Thymus (tissue), 11 donors: Measurements from ENCODE around the gene TPO. TPM values are rescaled to one million over a fixed set of nuclear protein-coding genes. Genes with fewer than 3 reads are reported as not detected.
"Not testable (repeated sequence)": the region's sequence is repeated elsewhere in the genome, so short reads cannot be mapped to it uniquely, and the experiment has no call there.

Experiments used
- DNase-seq, 9 donors: peaks; one replicate each; pipeline ENCODE4 v3.0.0-alpha.2; 2013; ENCODE audit warnings: low spot score in 9 of 9, low read depth in 6 of 9, missing footprints in 1 of 9
- H3K27ac ChIP-seq, 2 donors: one replicate each; pipeline ENCODE4 v1.5.1; 2013; ENCODE audit warnings: control low read depth in 1 of 2, low read depth in 1 of 2, low read length in 1 of 2, mild to moderate bottlenecking in 1 of 2, moderate library complexity in 1 of 2
- H3K27me3 ChIP-seq, 2 donors: one replicate each; pipeline ENCODE4 v1.5.1; 2013; ENCODE audit warnings: low read length in 1 of 2; ENCODE audit not compliant: control insufficient read depth in 2 of 2, insufficient read depth in 1 of 2
- H3K36me3 ChIP-seq, 2 donors: one replicate each; pipeline ENCODE4 v1.5.1; 2013; ENCODE audit warnings: low read length in 1 of 2, mild to moderate bottlenecking in 1 of 2, moderate library complexity in 1 of 2; ENCODE audit not compliant: control insufficient read depth in 2 of 2, insufficient read depth in 2 of 2
- H3K4me1 ChIP-seq, 2 donors: one replicate each; pipeline ENCODE4 v1.5.1; 2013; ENCODE audit warnings: low read length in 2 of 2; ENCODE audit not compliant: control insufficient read depth in 2 of 2, insufficient read depth in 2 of 2
- H3K4me3 ChIP-seq, 2 donors: one replicate each; pipeline ENCODE4 v1.5.1; 2013; ENCODE audit warnings: low read length in 2 of 2, control low read depth in 1 of 2, mild to moderate bottlenecking in 1 of 2
- H3K9me3 ChIP-seq, 2 donors: one replicate each; pipeline ENCODE4 v1.5.1; 2013; ENCODE audit warnings: low read length in 1 of 2, mild to moderate bottlenecking in 1 of 2; ENCODE audit not compliant: control insufficient read depth in 2 of 2, insufficient read depth in 1 of 2
- WGBS: extraction: QIAGEN DNeasy Blood & Tissue Kit; methylation state at CpG from one replicate; pipeline ENCODE4 v1.1.7; 2013; 5-methylcytosine and 5-hydroxymethylcytosine counted together
- polyA plus RNA-seq: library from polyadenylated mRNA; stranded (reverse); fragments of 200-250 nt; gene quantifications from one replicate; pipeline ENCODE4 v1.2.3, GENCODE V29; 2013
- total RNA-seq: library from RNA; stranded (reverse); fragments of 120-200 nt; gene quantifications from one replicate; pipeline ENCODE4 v1.2.4, GENCODE V29; 2013
- donor health status: healthy.

Gene TPO
- total and polyA plus RNA-seq, 2 donors = 0.05 to 2.0 TPM

DNA sequence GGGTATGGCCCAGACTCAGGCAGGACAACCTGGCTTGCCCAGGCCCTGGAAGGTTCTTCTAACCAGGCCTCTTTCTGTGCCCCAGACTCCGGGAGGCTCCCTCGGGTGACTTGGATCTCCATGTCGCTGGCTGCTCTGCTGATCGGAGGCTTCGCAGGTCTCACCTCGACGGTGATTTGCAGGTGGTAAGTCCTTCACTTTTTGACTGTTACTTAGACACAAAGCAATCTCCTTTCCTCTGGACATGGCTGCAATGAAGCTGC, 103.5 kb downstream of the TPO start:
- Histone ChIP-seq H3K9me3 (peaks cover 0 to 2% of the 10 kb centered on the region in 2 donors), H3K4me3 (no peak overlapping the region), H3K27ac (peak overlapping the region in 1 of 2 donors; percentile 96), H3K27me3 (no peaks in the 10 kb centered on the region), H3K36me3 (no peaks in the 10 kb centered on the region), H3K4me1 (peaks cover 40 to 75% of the 10 kb centered on the region in 2 donors)
- 98% methylated on average over 7 of the region's 7 CpGs for WGBS
- no peak for DNase-seq

DNA sequence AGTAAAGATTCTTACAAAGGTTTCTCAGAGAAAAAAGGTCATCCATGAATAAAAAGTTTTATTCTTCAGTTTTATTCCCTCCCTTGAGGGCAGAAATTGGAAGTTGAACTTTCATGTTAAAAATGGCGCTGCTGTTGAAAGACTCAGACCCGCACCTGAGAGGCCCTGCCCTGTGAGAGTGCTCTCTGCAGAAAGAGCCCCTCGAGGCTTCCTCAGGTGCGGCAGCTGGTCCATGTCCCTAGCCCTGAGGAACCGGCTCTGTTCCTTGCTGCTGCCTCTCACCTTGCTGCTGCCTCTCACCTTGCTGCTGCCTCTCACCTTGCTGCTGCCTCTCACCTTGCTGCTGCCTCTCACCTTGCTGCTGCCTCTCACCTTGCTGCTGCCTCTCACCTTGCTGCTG, 104.0 kb downstream of the TPO start:
- Histone ChIP-seq H3K4me3 (peak overlapping the region in 1 of 2 donors; percentile 24), H3K4me1 (peaks cover 40 to 80% of the 10 kb centered on the region in 2 donors), H3K27ac (peak overlapping the region in 1 of 2 donors; percentile 96)
- H3K36me3 ChIP-seq, H3K27me3 ChIP-seq, H3K9me3 ChIP-seq, DNase-seq: not testable (repeated sequence)
- 83% methylated on average over 5 of the region's 5 CpGs for WGBS

DNA sequence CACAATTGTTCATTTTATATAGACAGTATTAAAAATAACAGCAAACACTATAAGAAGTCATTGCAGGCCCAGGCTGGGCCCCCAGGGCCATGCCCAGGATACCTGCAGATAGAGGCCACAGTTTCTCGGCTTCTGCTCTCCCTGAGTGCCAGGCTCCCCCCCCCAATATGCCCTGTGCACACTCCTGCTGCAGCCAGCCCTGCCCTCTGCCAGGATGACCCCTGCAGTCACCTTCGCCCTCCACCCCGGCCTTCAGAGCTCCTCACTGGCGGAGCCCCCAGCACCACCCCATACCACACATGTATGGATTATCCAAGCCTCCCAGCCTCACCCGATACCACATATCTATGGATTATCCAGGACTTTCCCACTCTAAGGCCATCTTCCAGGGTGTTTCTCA, 104.5 kb downstream of the TPO start:
- peak overlapping the region; percentile 81 to 96 for H3K27ac ChIP-seq
- no peak for DNase-seq
- WGBS = 95% methylated on average over 5 of the region's 5 CpGs

DNA sequence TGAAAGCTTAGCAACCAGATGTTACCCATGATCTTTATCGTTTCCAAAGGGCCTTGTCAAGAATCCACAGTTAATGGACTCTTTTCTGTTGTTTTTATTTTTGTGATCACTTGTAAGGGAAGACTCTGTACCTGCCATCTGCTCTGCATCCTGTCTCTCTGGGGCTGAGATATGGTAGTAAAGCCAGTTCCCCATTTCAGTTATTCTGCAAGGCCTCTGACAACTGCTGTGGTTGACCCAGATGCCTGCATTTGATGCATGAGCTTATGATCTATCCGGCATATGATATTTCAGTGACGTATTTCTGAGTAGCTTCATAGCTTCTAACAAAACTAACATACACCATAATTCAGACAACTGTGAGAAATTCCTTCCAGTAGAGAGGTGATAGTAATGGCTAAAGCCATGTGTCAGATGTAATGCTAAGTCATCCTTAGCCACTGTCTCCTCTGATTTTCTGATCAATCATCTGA, 105.1 kb downstream of the TPO start:
- H3K9me3 ChIP-seq = peaks cover 0 to 12% of the 10 kb centered on the region in 2 donors
- 6% methylated on average over 3 of the region's 3 CpGs for WGBS
- H3K4me3 ChIP-seq = no peak overlapping the region
- H3K27ac ChIP-seq = peak overlapping the region; percentile 87 to 96
- peaks cover 40 to 87% of the 10 kb centered on the region in 2 donors for H3K4me1 ChIP-seq
- H3K36me3 ChIP-seq = no peaks in the 10 kb centered on the region
- no peaks in the 10 kb centered on the region for H3K27me3 ChIP-seq
- DNase-seq = peak in 8 of 9 donors; percentile 50 to 87 (median 70)

More for the DNA sequence above, 104.5 kb downstream of the TPO start:
- Histone ChIP-seq H3K4me3 (peak overlapping the region; percentile 13 to 24), H3K9me3 (peaks cover 0 to 7% of the 10 kb centered on the region in 2 donors), H3K36me3 (no peaks in the 10 kb centered on the region), H3K4me1 (peaks cover 40 to 85% of the 10 kb centered on the region in 2 donors), H3K27me3 (no peaks in the 10 kb centered on the region)

DNA sequence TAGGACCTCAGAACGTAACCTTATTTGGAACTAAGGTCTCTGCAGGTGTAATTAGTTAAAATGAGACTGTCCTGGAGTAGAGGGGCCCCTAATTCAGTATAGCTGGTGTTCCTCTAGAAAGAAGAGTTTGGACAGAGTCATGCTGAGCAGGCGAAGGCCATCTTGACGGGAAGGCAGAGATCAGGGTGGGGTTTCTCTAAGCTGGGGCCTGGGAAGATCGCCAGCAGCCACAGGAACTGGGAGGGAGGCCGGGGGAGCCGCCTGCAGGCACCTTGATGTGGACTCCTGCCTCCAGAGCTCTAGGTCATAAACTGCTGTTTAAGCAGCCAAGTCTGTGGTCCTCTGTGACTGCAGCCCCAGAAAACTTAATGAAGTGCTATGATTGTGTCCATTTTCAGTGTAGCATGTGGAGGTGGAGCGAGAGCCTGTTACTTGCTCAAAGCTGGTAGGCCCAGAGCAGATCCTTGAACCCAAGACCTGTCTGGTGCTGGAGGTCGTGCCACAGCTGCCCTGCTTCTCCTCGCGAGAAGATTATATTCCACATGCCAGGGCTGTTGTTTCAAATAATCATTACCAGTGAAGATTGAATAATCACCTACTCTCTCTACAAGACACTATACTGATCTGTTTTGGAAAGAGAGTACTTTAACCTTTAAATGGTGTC, 105.7 kb downstream of the TPO start:
- H3K27me3 ChIP-seq = no peaks in the 10 kb centered on the region
- WGBS = 54% methylated on average over 10 of the region's 10 CpGs
- H3K36me3 ChIP-seq = no peaks in the 10 kb centered on the region
- peaks cover 0 to 19% of the 10 kb centered on the region in 2 donors for H3K9me3 ChIP-seq
- no peak for DNase-seq
- peak overlapping the region; percentile 87 to 96 for H3K27ac ChIP-seq
- H3K4me1 ChIP-seq = peaks cover 40 to 85% of the 10 kb centered on the region in 2 donors
- no peak overlapping the region for H3K4me3 ChIP-seq

DNA sequence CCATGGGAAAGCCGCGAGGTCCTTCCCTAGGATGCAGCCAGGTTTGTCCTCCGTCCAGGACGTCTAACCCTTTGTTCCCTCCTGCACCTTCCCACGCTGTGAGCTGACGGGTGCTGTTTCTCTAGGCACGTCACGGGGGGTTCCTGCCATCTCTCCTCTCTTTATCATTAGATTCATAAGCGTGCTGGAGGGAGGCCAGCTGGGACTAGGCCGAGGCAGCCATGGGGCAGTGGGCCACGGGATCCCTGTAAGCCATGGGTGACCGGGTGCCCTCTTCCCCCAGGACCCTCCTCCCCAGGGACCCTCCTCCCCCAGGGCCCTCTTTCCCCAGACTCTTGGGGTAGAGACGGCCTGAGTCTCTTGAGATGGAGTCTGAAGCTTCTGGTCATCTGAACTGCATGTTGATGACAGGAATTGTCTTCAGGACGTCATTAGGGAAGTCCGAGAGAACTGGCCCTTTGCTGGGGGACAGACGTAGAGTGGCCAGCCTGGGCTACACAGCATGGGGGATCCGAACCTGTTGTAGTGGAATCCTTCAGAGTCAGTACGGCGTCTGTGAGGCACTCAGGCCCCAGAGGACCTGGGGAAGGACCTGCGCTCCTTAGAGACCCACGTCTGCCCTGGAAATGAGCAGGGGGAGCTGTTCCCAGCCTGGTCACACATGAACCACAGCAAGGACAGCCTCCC, 108.1 kb downstream of the TPO start:
- DNase-seq = no peak
- Histone ChIP-seq H3K27ac (peak overlapping the region in 1 of 2 donors; percentile 55), H3K27me3 (no peaks in the 10 kb centered on the region), H3K9me3 (peaks cover 0 to 20% of the 10 kb centered on the region in 2 donors), H3K4me3 (no peak overlapping the region), H3K4me1 (peaks cover 32 to 62% of the 10 kb centered on the region in 2 donors), H3K36me3 (no peaks in the 10 kb centered on the region)
- 92% methylated on average over 21 of the region's 21 CpGs for WGBS

DNA sequence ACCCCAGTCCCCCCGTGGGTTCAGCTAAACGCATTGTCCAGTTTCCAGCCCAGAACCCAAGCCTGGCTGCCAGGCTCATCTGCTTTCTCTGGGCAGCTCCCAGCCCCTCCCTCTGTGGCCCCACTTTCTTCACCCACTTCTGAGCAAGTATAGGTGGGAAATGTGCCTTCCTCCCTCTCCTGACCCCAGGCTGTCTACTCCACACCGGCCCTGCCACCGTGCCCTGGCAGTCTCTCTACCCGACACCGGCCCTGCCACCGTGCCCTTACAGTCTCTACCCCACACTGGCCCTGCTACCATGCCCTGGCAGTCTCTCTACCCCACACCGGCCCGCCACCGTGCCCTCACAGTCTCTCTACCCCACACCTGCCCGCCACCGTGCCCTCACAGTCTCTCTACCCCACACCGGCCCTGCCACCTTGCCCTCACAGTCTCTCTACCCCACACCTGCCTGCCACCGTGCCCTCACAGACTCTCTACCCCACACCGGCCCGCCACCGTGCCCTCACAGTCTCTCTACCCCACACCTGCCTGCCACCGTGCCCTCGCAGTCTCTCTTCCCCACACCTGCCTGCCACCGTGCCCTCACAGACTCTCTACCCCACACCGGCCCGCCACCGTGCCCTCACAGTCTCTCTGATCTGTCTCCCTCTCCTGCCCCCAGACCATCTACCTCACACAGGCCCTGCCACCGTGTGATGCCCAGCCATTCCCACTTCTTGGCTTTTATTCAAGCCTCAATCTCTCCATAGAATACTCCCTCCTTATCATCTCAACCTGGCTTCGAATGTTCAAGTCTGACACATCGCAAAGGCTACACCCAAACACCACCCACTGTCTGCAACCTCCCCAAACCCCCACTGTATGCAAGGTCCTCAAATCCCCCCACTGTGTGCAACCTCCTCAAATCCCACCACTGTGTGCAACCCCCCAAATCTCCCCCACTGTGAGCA, 108.9 kb downstream of the TPO start:
- Histone ChIP-seq H3K4me1 (peaks cover 29 to 54% of the 10 kb centered on the region in 2 donors), H3K4me3 (no peak overlapping the region), H3K27ac (no peak overlapping the region), H3K36me3 (no peaks in the 10 kb centered on the region), H3K27me3 (peaks cover 0 to under 1% of the 10 kb centered on the region in 2 donors), H3K9me3 (peaks cover 0 to 18% of the 10 kb centered on the region in 2 donors)
- DNase-seq = no peak
- WGBS = 74% methylated on average over 26 of the region's 26 CpGs

DNA sequence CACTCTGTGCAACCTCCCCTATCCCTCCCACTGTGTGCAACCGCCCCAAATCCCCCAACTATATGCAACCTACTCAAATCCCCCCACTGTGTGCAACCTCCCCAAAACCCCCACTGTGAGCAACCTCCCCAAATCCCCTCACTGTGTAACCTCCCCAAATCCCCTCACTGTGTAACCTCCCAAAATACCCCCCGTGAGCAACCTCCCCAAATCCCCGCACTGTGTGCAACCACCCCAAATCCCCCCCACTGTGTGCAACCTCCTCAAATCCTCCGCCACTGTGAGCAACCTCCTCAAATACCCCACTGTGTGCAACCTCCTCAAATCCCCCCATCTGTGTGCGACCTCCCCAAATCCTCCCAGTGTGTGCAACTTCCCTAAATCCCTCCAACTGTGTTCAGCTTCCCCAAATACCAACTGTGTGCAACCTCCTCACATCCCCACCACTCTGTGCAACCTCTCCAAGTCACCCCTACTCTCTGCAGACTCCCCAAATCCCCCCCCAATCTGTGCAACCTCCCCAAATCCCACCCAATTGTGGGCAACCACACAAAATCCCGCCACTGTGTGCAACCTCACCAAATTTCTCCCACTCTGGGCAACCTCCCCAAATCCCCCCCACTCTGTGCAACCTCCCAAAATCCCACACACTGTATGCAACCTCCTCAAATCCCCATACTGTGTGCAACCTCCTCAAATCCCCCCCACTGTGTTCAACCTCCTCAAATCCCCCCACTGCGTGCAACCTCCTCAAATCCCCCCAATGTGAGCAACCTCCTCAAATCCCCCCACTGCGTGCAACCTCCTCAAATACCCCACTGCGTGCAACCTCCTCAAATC, 114.1 kb downstream of the TPO start:
- DNase-seq = no peak
- Histone ChIP-seq H3K27me3 (peaks cover 0 to 2% of the 10 kb centered on the region in 2 donors), H3K4me1 (peaks cover 0 to 7% of the 10 kb centered on the region in 2 donors), H3K4me3 (no peak overlapping the region), H3K9me3 (peaks cover 0 to 25% of the 10 kb centered on the region in 2 donors), H3K27ac (no peak overlapping the region), H3K36me3 (no peaks in the 10 kb centered on the region)
- 88% methylated on average over 9 of the region's 9 CpGs for WGBS
